ENCODE measurements around the gene ISOC1. TPM values are rescaled to one million over a fixed set of nuclear protein-coding genes. Genes with fewer than 3 reads are reported as not detected.

ISOC1 gene
- polyA plus RNA-seq, 1 donor from 2014 or later = 34.0 TPM

DNA sequence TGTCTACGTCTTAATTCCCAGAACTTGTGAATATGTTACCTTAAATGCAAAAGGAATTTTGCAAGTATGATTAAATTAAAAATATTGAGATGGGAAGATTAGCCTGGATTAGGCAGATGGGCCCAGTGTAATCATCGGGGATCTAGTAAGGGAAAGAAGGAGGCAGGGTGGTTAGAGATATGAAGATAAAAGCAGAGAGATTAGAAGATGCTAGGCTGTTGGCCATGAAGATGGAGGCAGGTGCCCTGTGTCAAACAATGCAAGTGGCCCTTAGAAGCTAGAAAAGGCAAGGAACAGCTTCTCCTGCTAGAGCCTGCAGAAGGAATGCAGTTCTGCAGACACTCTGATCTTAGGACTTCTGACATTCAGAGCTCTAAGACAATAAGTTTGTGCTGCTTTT, 28.8 kb upstream of the ISOC1 start:
- Histone ChIP-seq H3K9me2 (ENCODE audit: insufficient read depth, low read length) (no peaks in the 10 kb centered on the region), H3K27ac (ENCODE audit: low read length) (no peak overlapping the region), H3K4me2 (ENCODE audit: low read length) (no peak overlapping the region), H4K20me1 (ENCODE audit: insufficient read depth) (no peaks in the 10 kb centered on the region), H3K4me3 (ENCODE audit: low read length) (no peak overlapping the region), H3K9me3 (ENCODE audit: low read length) (no peaks in the 10 kb centered on the region), H3K27me3 (ENCODE audit: insufficient read depth, low read depth, low read length) (no peaks in the 10 kb centered on the region), H3K79me2 (replicated peaks; ENCODE audit: insufficient read depth, low read length) (no peaks in the 10 kb centered on the region), H3F3A (ENCODE audit: insufficient read depth, low read length, poor library complexity, severe bottlenecking) (no peaks in the 10 kb centered on the region), H3K36me3 (ENCODE audit: insufficient read depth, low read length) (no peaks in the 10 kb centered on the region), H3K9ac (ENCODE audit: low read length) (no peak overlapping the region), H2AFZ (ENCODE audit: low read depth, low read length) (no peak overlapping the region)
- TF ChIP-seq TAF1 (IDR thresholded peaks at IDR 0.05; ENCODE audit: low read depth) (no peak), RAD21 (conservative IDR thresholded peaks at IDR 0.05) (no peak), EP300 (conservative IDR thresholded peaks at IDR 0.05; ENCODE audit: poor library complexity, severe bottlenecking) (no peak), SMC3 (conservative IDR thresholded peaks at IDR 0.05; ENCODE audit: poor library complexity) (no peak), EZH2 (IDR thresholded peaks at IDR 0.05; ENCODE audit: borderline replicate concordance, insufficient read depth, low read length, poor library complexity, severe bottlenecking) (no peak), MXI1 (conservative IDR thresholded peaks at IDR 0.05; ENCODE audit: poor library complexity, severe bottlenecking) (no peak)
- TF ChIP-seq, protein P1, sequence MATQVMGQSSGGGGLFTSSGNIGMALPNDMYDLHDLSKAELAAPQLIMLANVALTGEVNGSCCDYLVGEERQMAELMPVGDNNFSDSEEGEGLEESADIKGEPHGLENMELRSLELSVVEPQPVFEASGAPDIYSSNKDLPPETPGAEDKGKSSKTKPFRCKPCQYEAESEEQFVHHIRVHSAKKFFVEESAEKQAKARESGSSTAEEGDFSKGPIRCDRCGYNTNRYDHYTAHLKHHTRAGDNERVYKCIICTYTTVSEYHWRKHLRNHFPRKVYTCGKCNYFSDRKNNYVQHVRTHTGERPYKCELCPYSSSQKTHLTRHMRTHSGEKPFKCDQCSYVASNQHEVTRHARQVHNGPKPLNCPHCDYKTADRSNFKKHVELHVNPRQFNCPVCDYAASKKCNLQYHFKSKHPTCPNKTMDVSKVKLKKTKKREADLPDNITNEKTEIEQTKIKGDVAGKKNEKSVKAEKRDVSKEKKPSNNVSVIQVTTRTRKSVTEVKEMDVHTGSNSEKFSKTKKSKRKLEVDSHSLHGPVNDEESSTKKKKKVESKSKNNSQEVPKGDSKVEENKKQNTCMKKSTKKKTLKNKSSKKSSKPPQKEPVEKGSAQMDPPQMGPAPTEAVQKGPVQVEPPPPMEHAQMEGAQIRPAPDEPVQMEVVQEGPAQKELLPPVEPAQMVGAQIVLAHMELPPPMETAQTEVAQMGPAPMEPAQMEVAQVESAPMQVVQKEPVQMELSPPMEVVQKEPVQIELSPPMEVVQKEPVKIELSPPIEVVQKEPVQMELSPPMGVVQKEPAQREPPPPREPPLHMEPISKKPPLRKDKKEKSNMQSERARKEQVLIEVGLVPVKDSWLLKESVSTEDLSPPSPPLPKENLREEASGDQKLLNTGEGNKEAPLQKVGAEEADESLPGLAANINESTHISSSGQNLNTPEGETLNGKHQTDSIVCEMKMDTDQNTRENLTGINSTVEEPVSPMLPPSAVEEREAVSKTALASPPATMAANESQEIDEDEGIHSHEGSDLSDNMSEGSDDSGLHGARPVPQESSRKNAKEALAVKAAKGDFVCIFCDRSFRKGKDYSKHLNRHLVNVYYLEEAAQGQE (IDR thresholded peaks at IDR 0.05; ENCODE audit: borderline replicate concordance) = no peak
- TF ChIP-seq, protein P2, sequence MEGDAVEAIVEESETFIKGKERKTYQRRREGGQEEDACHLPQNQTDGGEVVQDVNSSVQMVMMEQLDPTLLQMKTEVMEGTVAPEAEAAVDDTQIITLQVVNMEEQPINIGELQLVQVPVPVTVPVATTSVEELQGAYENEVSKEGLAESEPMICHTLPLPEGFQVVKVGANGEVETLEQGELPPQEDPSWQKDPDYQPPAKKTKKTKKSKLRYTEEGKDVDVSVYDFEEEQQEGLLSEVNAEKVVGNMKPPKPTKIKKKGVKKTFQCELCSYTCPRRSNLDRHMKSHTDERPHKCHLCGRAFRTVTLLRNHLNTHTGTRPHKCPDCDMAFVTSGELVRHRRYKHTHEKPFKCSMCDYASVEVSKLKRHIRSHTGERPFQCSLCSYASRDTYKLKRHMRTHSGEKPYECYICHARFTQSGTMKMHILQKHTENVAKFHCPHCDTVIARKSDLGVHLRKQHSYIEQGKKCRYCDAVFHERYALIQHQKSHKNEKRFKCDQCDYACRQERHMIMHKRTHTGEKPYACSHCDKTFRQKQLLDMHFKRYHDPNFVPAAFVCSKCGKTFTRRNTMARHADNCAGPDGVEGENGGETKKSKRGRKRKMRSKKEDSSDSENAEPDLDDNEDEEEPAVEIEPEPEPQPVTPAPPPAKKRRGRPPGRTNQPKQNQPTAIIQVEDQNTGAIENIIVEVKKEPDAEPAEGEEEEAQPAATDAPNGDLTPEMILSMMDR (IDR thresholded peaks at IDR 0.05; ENCODE audit: poor library complexity, severe bottlenecking) = no peak

DNA sequence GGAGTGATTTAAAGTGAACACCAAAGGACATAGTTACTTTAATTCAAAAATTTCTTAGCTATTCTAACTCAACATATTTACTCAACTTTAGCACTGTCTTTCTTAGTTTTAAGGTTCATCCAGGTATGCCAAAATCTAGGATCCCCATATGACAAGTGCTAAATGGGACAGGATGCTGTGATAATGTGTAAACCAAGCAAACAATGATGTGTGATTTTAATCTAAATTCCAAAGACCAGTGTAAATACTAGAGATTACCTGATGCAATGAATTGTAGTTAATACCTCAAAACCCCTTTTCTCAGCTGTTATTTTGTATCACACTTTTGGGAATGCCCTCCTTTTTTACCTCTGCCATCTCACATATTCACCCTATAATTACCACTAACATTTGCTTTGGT, 26.8 kb upstream of the ISOC1 start:
- Histone ChIP-seq H3K9me3 (ENCODE audit: low read length) (no peaks in the 10 kb centered on the region), H3K4me2 (ENCODE audit: low read length) (no peak overlapping the region), H3K79me2 (replicated peaks; ENCODE audit: insufficient read depth, low read length) (no peaks in the 10 kb centered on the region), H3F3A (ENCODE audit: insufficient read depth, low read length, poor library complexity, severe bottlenecking) (no peaks in the 10 kb centered on the region), H3K9me2 (ENCODE audit: insufficient read depth, low read length) (no peaks in the 10 kb centered on the region), H3K36me3 (ENCODE audit: insufficient read depth, low read length) (no peaks in the 10 kb centered on the region), H3K9ac (ENCODE audit: low read length) (no peak overlapping the region), H3K27me3 (ENCODE audit: insufficient read depth, low read depth, low read length) (no peaks in the 10 kb centered on the region), H2AFZ (ENCODE audit: low read depth, low read length) (no peak overlapping the region), H3K27ac (ENCODE audit: low read length) (no peak overlapping the region), H3K4me3 (ENCODE audit: low read length) (no peak overlapping the region), H4K20me1 (ENCODE audit: insufficient read depth) (no peaks in the 10 kb centered on the region)
- TF ChIP-seq TAF1 (IDR thresholded peaks at IDR 0.05; ENCODE audit: low read depth) (no peak), RAD21 (conservative IDR thresholded peaks at IDR 0.05) (no peak), EP300 (conservative IDR thresholded peaks at IDR 0.05; ENCODE audit: poor library complexity, severe bottlenecking) (no peak), SMC3 (conservative IDR thresholded peaks at IDR 0.05; ENCODE audit: poor library complexity) (no peak), EZH2 (IDR thresholded peaks at IDR 0.05; ENCODE audit: borderline replicate concordance, insufficient read depth, low read length, poor library complexity, severe bottlenecking) (no peak)
- TF ChIP-seq, protein P1 (IDR thresholded peaks at IDR 0.05; ENCODE audit: borderline replicate concordance) = no peak

Data from neural cell (in vitro differentiated cells).